ENCODE results near the gene KCNQ1. TPM values are rescaled to one million over a fixed set of nuclear protein-coding genes. Genes with fewer than 3 reads are reported as not detected.
A peak's percentile ranks its signal among the peaks of the same experiment; 100 is the strongest.

Gene KCNQ1
- total and polyA plus RNA-seq, 12 donors, result 11.0 to 447 (median 320) TPM

GRCh38 chr11:2811206-2812091, 366.6 kb downstream of the KCNQ1 start:
- WGBS, 4 donors, result 76 to 80% (median 78%) methylated on average over 14 to 34 of the region's 34 CpGs
- no peak overlapping the region for H3K4me3 ChIP-seq
- no peaks in the 10 kb centered on the region for H3K36me3 ChIP-seq (replicated peaks in 1 of 2)
- peak overlapping the region in 3 of 5 donors; percentile 15 to 79 (median 26) for H3K27ac ChIP-seq
- intact Hi-C loops (cut with DNase I), result no loop called here
- no peaks in the 10 kb centered on the region for H3K27me3 ChIP-seq
- no peaks in the 10 kb centered on the region for H3K9me3 ChIP-seq (replicated peaks in 1 of 3)
- peaks cover 0 to 21% of the 10 kb centered on the region in 2 donors for H3K4me1 ChIP-seq (replicated peaks in 1 of 2)
- TF ChIP-seq POLR2A (IDR thresholded peaks at IDR 0.05) (no peak), CTCF (IDR thresholded peaks at IDR 0.05) (no peak)
- DNase-seq, result no peak

GRCh38 chr11:2812371-2812991, 367.7 kb downstream of the KCNQ1 start:
- intact Hi-C loops (cut with DNase I), result no loop called here
- TF ChIP-seq POLR2A (IDR thresholded peaks at IDR 0.05), result no peak
- TF ChIP-seq CTCF (IDR thresholded peaks at IDR 0.05), result no peak
- WGBS, 4 donors, result 40 to 64% (median 49%) methylated on average over 15 to 17 of the region's 17 CpGs
- Histone ChIP-seq H3K4me3 (peak overlapping the region in 1 of 4 donors; percentile 33), H3K27me3 (no peaks in the 10 kb centered on the region), H3K36me3 (replicated peaks in 1 of 2) (no peaks in the 10 kb centered on the region), H3K9me3 (replicated peaks in 1 of 3) (no peaks in the 10 kb centered on the region), H3K4me1 (replicated peaks in 1 of 2) (peaks cover 0 to 21% of the 10 kb centered on the region in 2 donors), H3K27ac (peak overlapping the region in 3 of 5 donors; percentile 15 to 79 (median 26))
- DNase-seq, result no peak

- Histone ChIP-seq H3K27me3 (no peaks in the 10 kb centered on the region), H3K36me3 (replicated peaks in 1 of 2) (no peaks in the 10 kb centered on the region), H3K9me3 (replicated peaks in 1 of 3) (no peaks in the 10 kb centered on the region), H3K4me1 (replicated peaks in 1 of 2) (peaks cover 0 to 17% of the 10 kb centered on the region in 2 donors), H3K27ac (peak overlapping the region in 1 of 5 donors; percentile 79), H3K4me3 (no peak overlapping the region)
- intact Hi-C loops (cut with DNase I), result no loop called here
- WGBS, 4 donors, result 69 to 73% (median 71%) methylated on average over 14 of the region's 14 CpGs
- no peak for DNase-seq
- TF ChIP-seq CTCF (IDR thresholded peaks at IDR 0.05) (no peak), POLR2A (IDR thresholded peaks at IDR 0.05) (no peak)
These were observed 368.5 kb downstream of the KCNQ1 start for GRCh38 chr11:2813141-2813908.

GRCh38 chr11:2813968-2814367, 369.2 kb downstream of the KCNQ1 start:
- intact Hi-C loops (cut with DNase I), result no loop called here
- peaks cover 0 to 1% (median 0%) of the 10 kb centered on the region in 3 donors for H3K9me3 ChIP-seq (replicated peaks in 1 of 3)
- DNase-seq, result no peak

More at GRCh38 chr11:2813968-2814367, 369.2 kb downstream of the KCNQ1 start:
- Histone ChIP-seq H3K36me3 (replicated peaks in 1 of 2) (no peaks in the 10 kb centered on the region), H3K27me3 (no peaks in the 10 kb centered on the region), H3K4me3 (no peak overlapping the region), H3K27ac (no peak overlapping the region), H3K4me1 (replicated peaks in 1 of 2) (peaks cover 0 to 17% of the 10 kb centered on the region in 2 donors)
- 93 to 100% (median 98%) methylated on average over 1 of the region's 1 CpG for WGBS, 4 donors
- TF ChIP-seq POLR2A (IDR thresholded peaks at IDR 0.05) (no peak), CTCF (IDR thresholded peaks at IDR 0.05) (no peak)

Data from adrenal gland (tissue), 12 donors.